ENCODE results near the gene TMEM86B.

TMEM86B gene

GRCh38 chr19:55179606-55180484 lies 48.7 kb downstream of the TMEM86B start, which contains the start of gene SYT5:
TSS of gene SYT5 (minus strand) at chr19:55180289. CDS start at chr19:55179041, 1,248 bp downstream.
- in situ Hi-C loops (cut with MboI; ENCODE audit: low sequenced_read_pairs) = no loop called here

DNA sequence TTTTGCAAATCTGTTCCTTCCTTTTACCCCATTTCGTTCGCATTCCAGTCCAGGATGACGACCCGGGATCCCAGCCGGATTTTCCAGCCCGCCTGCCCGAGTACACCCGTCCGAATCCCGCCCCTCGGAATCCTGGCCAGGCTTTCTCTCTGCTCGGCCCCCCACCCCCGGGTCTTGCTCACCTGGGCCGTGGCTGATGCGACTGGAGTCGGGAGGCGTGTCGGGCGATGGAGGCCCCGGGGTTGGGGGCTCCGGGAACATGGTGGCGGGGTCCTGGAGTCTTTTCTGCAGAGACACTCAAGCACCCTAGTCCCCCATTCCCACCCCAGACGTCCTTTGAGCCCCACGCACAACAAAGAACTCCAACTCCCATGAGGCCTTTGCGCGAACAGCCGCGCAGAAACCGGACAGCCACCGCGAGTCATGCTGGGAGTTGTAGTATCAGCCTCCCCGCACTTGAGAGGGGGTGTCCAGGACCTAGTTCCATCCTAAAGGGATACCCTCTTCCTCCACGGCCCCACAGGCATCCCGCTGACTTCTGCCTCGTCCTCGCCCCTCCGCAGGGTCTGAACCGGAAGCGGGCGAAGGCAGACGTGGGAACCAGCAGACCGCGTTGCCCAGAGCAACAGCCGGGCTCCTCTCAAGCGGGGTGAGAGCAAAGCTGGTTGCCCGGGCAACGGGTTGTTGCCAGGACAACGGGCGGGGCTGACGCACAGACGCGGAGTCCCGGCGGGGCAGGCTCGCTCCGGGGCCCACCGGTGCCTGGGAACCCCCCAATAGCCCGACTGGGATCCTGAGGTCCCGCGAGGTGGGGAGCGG lies 49.6 kb downstream of the TMEM86B start:
- in situ Hi-C loops (cut with MboI; ENCODE audit: low sequenced_read_pairs) = no loop called here
